ENCODE measurements around the gene LAMC1. TPM values are rescaled to one million over a fixed set of nuclear protein-coding genes. Genes with fewer than 3 reads are reported as not detected.

LAMC1 gene
- total and polyA plus RNA-seq, 2 experiments from 2014 or later: 18.4 to 116 TPM

- no peak for TF ChIP-seq REST (IDR thresholded peaks at IDR 0.05; ENCODE audit: unreplicated experiment)
Measured at GRCh38 chr1:183106166-183106565, 82.9 kb downstream of the LAMC1 start (continued).

DNA sequence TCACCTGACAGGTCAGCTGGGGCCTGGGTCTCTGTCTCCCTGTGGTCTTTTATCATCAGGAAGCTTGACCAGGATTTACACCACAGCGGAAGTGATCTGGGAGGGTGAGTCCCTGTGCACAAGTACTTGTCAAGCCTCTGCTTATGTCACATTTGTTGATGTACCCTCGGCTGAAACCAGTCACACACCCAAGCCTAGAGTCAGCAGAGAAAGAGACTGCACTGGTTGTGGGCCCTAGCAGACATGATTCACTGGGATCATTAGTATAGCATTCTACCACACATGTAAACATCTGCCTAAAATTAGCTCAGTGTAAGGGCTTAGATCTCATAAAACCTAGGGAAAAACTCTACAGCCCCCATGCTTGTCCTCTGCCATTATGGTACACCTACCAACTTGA is 83.5 kb downstream of the LAMC1 start:
- Mint-ChIP-seq H3K4me3 (no peak overlapping the region), H3K27me3 (ENCODE audit: insufficient read depth, low read depth, poor library complexity) (no peaks in the 10 kb centered on the region), H3K27ac (no peak overlapping the region), H3K36me3 (ENCODE audit: low read depth) (peaks cover 11% of the 10 kb centered on the region; the same call in 2 of the 3 replicates), H3K9me3 (no peaks in the 10 kb centered on the region), H3K4me1 (peaks cover 20% of the 10 kb centered on the region)
- DNase-seq (ENCODE audit: low spot score) (no peak), ATAC-seq (no peak)
- H3K4me2 ChIP-seq: no peak overlapping the region
- H3K27me3 ChIP-seq (ENCODE audit: insufficient read depth): no peaks in the 10 kb centered on the region
- H3K9me2 ChIP-seq (ENCODE audit: insufficient read depth): no peaks in the 10 kb centered on the region
- H4K20me1 ChIP-seq (replicated peaks; ENCODE audit: insufficient read depth): no peaks in the 10 kb centered on the region
- peaks cover 24% of the 10 kb centered on the region for H3K79me2 ChIP-seq (replicated peaks; ENCODE audit: insufficient read depth)
- H2AFZ ChIP-seq: no peak overlapping the region
- H3K27ac ChIP-seq (ENCODE audit: low read depth): no peak overlapping the region
- no peak overlapping the region for H3K4me3 ChIP-seq
- H3K4me1 ChIP-seq (ENCODE audit: insufficient read depth): peaks cover 28% of the 10 kb centered on the region
- H3K36me3 ChIP-seq (ENCODE audit: insufficient read depth): peaks cover 3% of the 10 kb centered on the region; the same call in 1 of the 2 replicates
- H3F3A ChIP-seq (replicated peaks; ENCODE audit: low read depth): no peaks in the 10 kb centered on the region
- no peak for TF ChIP-seq EZH2phosphoT487 (IDR thresholded peaks at IDR 0.05; ENCODE audit: unreplicated experiment)
- no peak for TF ChIP-seq CREB1 (CRISPR knock-in tag; IDR thresholded peaks at IDR 0.05; ENCODE audit: low read depth)
- TF ChIP-seq, protein P1, sequence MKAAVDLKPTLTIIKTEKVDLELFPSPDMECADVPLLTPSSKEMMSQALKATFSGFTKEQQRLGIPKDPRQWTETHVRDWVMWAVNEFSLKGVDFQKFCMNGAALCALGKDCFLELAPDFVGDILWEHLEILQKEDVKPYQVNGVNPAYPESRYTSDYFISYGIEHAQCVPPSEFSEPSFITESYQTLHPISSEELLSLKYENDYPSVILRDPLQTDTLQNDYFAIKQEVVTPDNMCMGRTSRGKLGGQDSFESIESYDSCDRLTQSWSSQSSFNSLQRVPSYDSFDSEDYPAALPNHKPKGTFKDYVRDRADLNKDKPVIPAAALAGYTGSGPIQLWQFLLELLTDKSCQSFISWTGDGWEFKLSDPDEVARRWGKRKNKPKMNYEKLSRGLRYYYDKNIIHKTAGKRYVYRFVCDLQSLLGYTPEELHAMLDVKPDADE (IDR thresholded peaks at IDR 0.05): no peak
- no peak for TF ChIP-seq JUNB (IDR thresholded peaks at IDR 0.05; ENCODE audit: unreplicated experiment)
- TF ChIP-seq ZNF331 (CRISPR knock-in tag; IDR thresholded peaks at IDR 0.05; ENCODE audit: low read depth): no peak
- TF ChIP-seq POLR2AphosphoS5 (IDR thresholded peaks at IDR 0.05; ENCODE audit: low read depth): no peak
- no peak for TF ChIP-seq CTCF (conservative IDR thresholded peaks at IDR 0.05; ENCODE audit: low read depth in 2 of 2)
- no peak for TF ChIP-seq ZNF114 (CRISPR knock-in tag; IDR thresholded peaks at IDR 0.05)
- no peak for TF ChIP-seq STAT1 (IDR thresholded peaks at IDR 0.05; ENCODE audit: unreplicated experiment)
- TF ChIP-seq, protein P2, sequence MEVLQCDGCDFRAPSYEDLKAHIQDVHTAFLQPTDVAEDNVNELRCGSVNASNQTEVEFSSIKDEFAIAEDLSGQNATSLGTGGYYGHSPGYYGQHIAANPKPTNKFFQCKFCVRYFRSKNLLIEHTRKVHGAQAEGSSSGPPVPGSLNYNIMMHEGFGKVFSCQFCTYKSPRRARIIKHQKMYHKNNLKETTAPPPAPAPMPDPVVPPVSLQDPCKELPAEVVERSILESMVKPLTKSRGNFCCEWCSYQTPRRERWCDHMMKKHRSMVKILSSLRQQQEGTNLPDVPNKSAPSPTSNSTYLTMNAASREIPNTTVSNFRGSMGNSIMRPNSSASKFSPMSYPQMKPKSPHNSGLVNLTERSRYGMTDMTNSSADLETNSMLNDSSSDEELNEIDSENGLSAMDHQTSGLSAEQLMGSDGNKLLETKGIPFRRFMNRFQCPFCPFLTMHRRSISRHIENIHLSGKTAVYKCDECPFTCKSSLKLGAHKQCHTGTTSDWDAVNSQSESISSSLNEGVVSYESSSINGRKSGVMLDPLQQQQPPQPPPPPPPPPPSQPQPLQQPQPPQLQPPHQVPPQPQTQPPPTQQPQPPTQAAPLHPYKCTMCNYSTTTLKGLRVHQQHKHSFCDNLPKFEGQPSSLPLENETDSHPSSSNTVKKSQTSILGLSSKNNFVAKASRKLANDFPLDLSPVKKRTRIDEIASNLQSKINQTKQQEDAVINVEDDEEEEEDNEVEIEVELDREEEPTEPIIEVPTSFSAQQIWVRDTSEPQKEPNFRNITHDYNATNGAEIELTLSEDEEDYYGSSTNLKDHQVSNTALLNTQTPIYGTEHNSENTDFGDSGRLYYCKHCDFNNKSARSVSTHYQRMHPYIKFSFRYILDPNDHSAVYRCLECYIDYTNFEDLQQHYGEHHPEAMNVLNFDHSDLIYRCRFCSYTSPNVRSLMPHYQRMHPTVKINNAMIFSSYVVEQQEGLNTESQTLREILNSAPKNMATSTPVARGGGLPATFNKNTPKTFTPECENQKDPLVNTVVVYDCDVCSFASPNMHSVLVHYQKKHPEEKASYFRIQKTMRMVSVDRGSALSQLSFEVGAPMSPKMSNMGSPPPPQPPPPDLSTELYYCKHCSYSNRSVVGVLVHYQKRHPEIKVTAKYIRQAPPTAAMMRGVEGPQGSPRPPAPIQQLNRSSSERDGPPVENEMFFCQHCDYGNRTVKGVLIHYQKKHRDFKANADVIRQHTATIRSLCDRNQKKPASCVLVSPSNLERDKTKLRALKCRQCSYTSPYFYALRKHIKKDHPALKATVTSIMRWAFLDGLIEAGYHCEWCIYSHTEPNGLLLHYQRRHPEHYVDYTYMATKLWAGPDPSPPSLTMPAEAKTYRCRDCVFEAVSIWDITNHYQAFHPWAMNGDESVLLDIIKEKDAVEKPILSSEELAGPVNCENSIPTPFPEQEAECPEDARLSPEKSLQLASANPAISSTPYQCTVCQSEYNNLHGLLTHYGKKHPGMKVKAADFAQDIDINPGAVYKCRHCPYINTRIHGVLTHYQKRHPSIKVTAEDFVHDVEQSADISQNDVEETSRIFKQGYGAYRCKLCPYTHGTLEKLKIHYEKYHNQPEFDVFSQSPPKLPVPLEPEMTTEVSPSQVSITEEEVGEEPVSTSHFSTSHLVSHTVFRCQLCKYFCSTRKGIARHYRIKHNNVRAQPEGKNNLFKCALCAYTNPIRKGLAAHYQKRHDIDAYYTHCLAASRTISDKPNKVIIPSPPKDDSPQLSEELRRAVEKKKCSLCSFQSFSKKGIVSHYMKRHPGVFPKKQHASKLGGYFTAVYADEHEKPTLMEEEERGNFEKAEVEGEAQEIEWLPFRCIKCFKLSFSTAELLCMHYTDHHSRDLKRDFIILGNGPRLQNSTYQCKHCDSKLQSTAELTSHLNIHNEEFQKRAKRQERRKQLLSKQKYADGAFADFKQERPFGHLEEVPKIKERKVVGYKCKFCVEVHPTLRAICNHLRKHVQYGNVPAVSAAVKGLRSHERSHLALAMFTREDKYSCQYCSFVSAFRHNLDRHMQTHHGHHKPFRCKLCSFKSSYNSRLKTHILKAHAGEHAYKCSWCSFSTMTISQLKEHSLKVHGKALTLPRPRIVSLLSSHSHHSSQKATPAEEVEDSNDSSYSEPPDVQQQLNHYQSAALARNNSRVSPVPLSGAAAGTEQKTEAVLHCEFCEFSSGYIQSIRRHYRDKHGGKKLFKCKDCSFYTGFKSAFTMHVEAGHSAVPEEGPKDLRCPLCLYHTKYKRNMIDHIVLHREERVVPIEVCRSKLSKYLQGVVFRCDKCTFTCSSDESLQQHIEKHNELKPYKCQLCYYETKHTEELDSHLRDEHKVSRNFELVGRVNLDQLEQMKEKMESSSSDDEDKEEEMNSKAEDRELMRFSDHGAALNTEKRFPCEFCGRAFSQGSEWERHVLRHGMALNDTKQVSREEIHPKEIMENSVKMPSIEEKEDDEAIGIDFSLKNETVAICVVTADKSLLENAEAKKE (CRISPR knock-in tag; IDR thresholded peaks at IDR 0.05): no peak
- TF ChIP-seq EZH2 (IDR thresholded peaks at IDR 0.05; ENCODE audit: low read depth, unreplicated experiment): no peak

Measured in GM23338 (cell line).